Hepatocyte (in vitro differentiated cells): ENCODE data around the gene PHLDB1. TPM values are rescaled to one million over a fixed set of nuclear protein-coding genes. Genes with fewer than 3 reads are reported as not detected.

Source experiments
- DNase-seq: peaks from one replicate; pipeline ENCODE4 v3.0.0-alpha.2; 2016; ENCODE audit warnings: low spot score
- H2AFZ ChIP-seq: fragments of 200-600 bp; sonication (generic); 2 replicates; pipeline ENCODE4 v1.6.0; 2016; ENCODE audit warnings: antibody characterized with exemption, mild to moderate bottlenecking
- H3K27ac ChIP-seq: fragments of 200-600 bp; sonication (generic); 2 replicates; pipeline ENCODE4 v1.5.1; 2016; ENCODE audit warnings: mild to moderate bottlenecking
- H3K27me3 ChIP-seq: fragments of 200-600 bp; sonication (generic); 2 replicates; pipeline ENCODE4 v1.6.1; 2016
- H3K36me3 ChIP-seq: fragments of 200-600 bp; sonication (generic); replicated peaks from 2 replicates; pipeline ENCODE4 v1.5.1; 2016; ENCODE audit warnings: low read depth; ENCODE audit not compliant: insufficient read depth
- H3K4me1 ChIP-seq: fragments of 200-600 bp; sonication (generic); 2 replicates; pipeline ENCODE4 v1.5.1; 2016; ENCODE audit warnings: mild to moderate bottlenecking, moderate library complexity; ENCODE audit not compliant: insufficient read depth
- H3K4me2 ChIP-seq: fragments of 200-600 bp; sonication (generic); 2 replicates; pipeline ENCODE4 v1.6.0; 2016
- H3K4me3 ChIP-seq: fragments of 200-600 bp; sonication (generic); 2 replicates; pipeline ENCODE4 v1.5.1; 2016; ENCODE audit warnings: mild to moderate bottlenecking
- H3K79me2 ChIP-seq: fragments of 200-600 bp; sonication (generic); 2 replicates; pipeline ENCODE4 v1.6.0; 2017; ENCODE audit warnings: mild to moderate bottlenecking
- H3K9me2 ChIP-seq: fragments of 200-600 bp; sonication (generic); replicated peaks from 2 replicates; pipeline ENCODE4 v1.6.0; 2017; ENCODE audit warnings: mild to moderate bottlenecking; ENCODE audit not compliant: insufficient read depth
- H3K9me3 ChIP-seq: fragments of 200-600 bp; sonication (generic); 2 replicates; pipeline ENCODE4 v1.5.1; 2016; ENCODE audit warnings: low read depth, mild to moderate bottlenecking
- H4K20me1 ChIP-seq: fragments of 200-600 bp; sonication (generic); 2 replicates; pipeline ENCODE4 v1.6.0; 2016; ENCODE audit warnings: mild to moderate bottlenecking; ENCODE audit not compliant: insufficient read depth, poor library complexity, severe bottlenecking
- EZH2 ChIP-seq: fragments of 200-600 bp; sonication (generic); IDR thresholded peaks from 2 replicates; pipeline ENCODE4 v1.6.1; 2016; ENCODE audit warnings: antibody characterized with exemption, mild to moderate bottlenecking, borderline replicate concordance
- EZH2phosphoT487 ChIP-seq: fragments of 200-600 bp; sonication (generic); IDR thresholded peaks from one replicate; pipeline ENCODE4 v1.6.1; 2018; ENCODE audit warnings: antibody characterized with exemption, mild to moderate bottlenecking, low read depth, moderate library complexity; ENCODE audit not compliant: unreplicated experiment, severe bottlenecking
- WGBS: methylation state at CpG from one replicate; pipeline ENCODE4 v1.1.6; 2016; ENCODE audit warnings: low lambda C conversion rate; ENCODE audit errors: missing lambda C conversion rate; 5-methylcytosine and 5-hydroxymethylcytosine counted together
- polyA plus RNA-seq: library from polyadenylated mRNA; unstranded; fragments of >200 nt; fragmentation: Nextera tagmentation; extraction: Ambion mirVana; gene quantifications from 2 replicates; pipeline ENCODE4 v1.2.1, GENCODE V29; 2016
- total RNA-seq: library from RNA; depleted of rRNA; stranded (reverse); fragments of >200 nt; gene quantifications from 2 replicates; pipeline ENCODE4 v1.2.3, GENCODE V29; 2014
- TF ChIP-seq, protein P1 (sequence below): fragments of 200-600 bp; sonication (generic); IDR thresholded peaks from 2 replicates; pipeline ENCODE4 v1.5.1; 2016; ENCODE audit warnings: antibody characterized with exemption, mild to moderate bottlenecking; ENCODE audit not compliant: poor library complexity

The PHLDB1 gene
- total and polyA plus RNA-seq, 2 experiments from 2014 or later: 51.8 to 71.1 TPM

DNA sequence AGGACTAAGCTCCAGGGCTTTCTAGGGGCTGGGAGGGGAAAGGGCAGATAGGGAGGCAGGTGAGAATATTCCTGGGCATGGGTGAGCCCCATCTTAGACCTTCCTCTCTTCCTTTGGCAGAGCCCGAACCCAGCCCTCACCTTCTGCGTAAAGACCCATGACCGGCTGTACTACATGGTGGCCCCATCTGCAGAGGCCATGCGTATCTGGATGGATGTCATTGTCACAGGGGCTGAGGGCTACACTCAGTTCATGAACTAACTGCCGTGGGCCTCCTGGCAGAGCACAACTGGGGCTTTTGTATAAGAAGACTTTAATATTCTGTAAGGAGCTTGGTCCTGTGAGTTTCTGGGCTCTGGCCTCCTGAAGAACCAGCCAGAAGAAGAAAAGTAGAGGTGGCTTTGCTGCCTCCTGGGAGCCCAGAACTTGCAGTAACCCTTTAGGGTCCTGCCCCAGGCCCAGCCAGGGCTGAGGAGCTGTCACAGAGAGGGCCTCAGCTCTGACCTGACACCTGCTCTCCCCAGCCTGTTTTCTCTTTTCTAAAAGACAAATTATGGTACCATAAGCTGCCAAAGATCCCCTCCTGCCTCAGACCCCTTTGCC, 49.2 kb downstream of the PHLDB1 start:
- no peak overlapping the region for H2AFZ ChIP-seq
- TF ChIP-seq, protein P1, sequence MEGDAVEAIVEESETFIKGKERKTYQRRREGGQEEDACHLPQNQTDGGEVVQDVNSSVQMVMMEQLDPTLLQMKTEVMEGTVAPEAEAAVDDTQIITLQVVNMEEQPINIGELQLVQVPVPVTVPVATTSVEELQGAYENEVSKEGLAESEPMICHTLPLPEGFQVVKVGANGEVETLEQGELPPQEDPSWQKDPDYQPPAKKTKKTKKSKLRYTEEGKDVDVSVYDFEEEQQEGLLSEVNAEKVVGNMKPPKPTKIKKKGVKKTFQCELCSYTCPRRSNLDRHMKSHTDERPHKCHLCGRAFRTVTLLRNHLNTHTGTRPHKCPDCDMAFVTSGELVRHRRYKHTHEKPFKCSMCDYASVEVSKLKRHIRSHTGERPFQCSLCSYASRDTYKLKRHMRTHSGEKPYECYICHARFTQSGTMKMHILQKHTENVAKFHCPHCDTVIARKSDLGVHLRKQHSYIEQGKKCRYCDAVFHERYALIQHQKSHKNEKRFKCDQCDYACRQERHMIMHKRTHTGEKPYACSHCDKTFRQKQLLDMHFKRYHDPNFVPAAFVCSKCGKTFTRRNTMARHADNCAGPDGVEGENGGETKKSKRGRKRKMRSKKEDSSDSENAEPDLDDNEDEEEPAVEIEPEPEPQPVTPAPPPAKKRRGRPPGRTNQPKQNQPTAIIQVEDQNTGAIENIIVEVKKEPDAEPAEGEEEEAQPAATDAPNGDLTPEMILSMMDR: no peak
- TF ChIP-seq EZH2: no peak
- TF ChIP-seq EZH2phosphoT487: no peak
- peaks cover 6% of the 10 kb centered on the region for H3K4me1 ChIP-seq
- no peaks in the 10 kb centered on the region for H3K27me3 ChIP-seq
- H3K9me2 ChIP-seq: no peaks in the 10 kb centered on the region
- no peak overlapping the region for H3K27ac ChIP-seq
- no peak overlapping the region for H3K4me2 ChIP-seq
- no peaks in the 10 kb centered on the region for H3K36me3 ChIP-seq
- 95% methylated on average over 5 of the region's 5 CpGs for WGBS
- no peak overlapping the region for H3K4me3 ChIP-seq
- no peaks in the 10 kb centered on the region for H4K20me1 ChIP-seq
- H3K79me2 ChIP-seq: no peaks in the 10 kb centered on the region
- no peak for DNase-seq
- H3K9me3 ChIP-seq: no peaks in the 10 kb centered on the region

DNA sequence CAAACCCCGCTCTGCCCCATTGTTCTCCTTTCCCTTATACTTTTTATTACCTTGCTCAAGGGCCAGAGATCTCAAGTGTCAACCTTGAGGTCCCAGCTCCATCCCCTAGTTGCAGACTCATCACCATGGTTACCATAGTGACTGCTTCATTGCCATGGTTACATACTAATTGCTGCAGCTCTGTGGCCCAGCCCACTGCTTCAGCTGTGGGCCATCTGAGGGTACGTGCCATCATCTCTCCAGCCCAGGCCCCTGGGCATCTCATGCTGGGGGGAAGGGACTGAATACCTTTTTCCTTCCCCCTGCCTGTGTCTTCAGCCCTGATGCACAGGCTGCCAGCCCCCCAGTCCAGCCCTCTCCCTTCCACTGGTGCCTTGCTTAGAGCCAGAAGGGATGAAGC, 49.8 kb downstream of the PHLDB1 start:
- TF ChIP-seq, protein P1: no peak
- TF ChIP-seq EZH2phosphoT487 (no peak), EZH2 (no peak)
- Histone ChIP-seq H3K36me3 (no peaks in the 10 kb centered on the region), H3K27me3 (no peaks in the 10 kb centered on the region), H3K9me3 (no peaks in the 10 kb centered on the region), H3K4me1 (peaks cover 6% of the 10 kb centered on the region), H3K4me2 (no peak overlapping the region), H3K27ac (no peak overlapping the region), H3K79me2 (no peaks in the 10 kb centered on the region), H3K9me2 (no peaks in the 10 kb centered on the region), H2AFZ (no peak overlapping the region), H4K20me1 (no peaks in the 10 kb centered on the region), H3K4me3 (no peak overlapping the region)
- DNase-seq: no peak
- WGBS: 94% methylated on average over 2 of the region's 2 CpGs

DNA sequence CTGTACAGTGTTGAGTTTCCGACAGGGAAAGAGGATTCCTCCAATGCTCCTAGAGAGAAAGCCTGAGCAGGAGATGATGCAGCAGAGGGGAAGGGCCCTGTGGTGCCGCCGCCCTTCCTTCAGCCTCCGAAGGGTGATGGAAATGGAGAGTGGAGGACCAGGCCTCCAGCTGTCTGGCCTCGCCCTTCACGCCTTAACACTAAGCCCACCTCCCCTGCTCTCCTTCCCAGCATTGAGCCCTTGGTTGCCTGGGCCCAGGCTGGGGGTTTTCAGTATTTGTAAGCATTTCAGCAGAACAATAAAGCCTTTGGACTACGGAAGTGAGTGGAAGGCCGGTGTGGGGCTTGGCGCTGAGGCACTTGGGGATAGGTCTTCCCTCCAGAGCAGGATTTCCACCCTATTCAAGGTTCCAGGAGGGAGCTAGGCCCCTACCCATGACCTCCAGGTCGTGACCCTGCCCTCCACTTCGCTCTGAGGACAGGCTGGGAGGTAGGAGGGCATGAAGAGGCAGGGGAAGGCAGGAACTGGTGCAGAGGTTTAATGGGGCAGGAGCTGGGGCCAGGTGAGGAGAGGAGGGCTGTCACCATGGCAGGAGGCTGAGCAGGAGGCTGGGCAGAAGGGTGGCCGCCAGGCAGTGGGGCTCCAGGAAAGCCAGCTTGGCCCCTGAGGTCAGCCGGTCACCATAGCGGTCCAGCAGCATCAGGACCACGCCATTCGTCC, 50.5 kb downstream of the PHLDB1 start:
- Histone ChIP-seq H3K4me1 (peaks cover 6% of the 10 kb centered on the region), H2AFZ (no peak overlapping the region), H3K4me2 (no peak overlapping the region), H4K20me1 (no peaks in the 10 kb centered on the region), H3K79me2 (no peaks in the 10 kb centered on the region), H3K27me3 (no peaks in the 10 kb centered on the region), H3K36me3 (no peaks in the 10 kb centered on the region), H3K9me2 (no peaks in the 10 kb centered on the region), H3K9me3 (no peaks in the 10 kb centered on the region), H3K4me3 (no peak overlapping the region), H3K27ac (no peak overlapping the region)
- DNase-seq: no peak
- 94% methylated on average over 16 of the region's 16 CpGs for WGBS
- TF ChIP-seq EZH2 (no peak), EZH2phosphoT487 (no peak)
- TF ChIP-seq, protein P1: no peak
